WTC11 (cell line): ENCODE measurements around the gene LARGE1. TPM values are rescaled to one million over a fixed set of nuclear protein-coding genes. Genes with fewer than 3 reads are reported as not detected.

Experiments
- ATAC-seq: fragments of 200-7000 bp; cut with Tn5 transposase; 2 replicates; pipeline ENCODE4 v1.10.0; 2021; ENCODE audit warnings: mild to moderate bottlenecking, moderate library complexity
- CTCF ChIA-PET: fragments of 300-600 bp; sonication (Branson Sonifier 250); formaldehyde crosslinking; loops from one replicate; lab custom pipeline; 2021; ENCODE audit warnings: antibody characterized with exemption; lab: Charles Lee
- POLR2A ChIA-PET: fragments of 350-600 bp; sonication (Branson Sonifier 250); formaldehyde crosslinking; loops from one replicate; lab custom pipeline; 2021; ENCODE audit warnings: antibody characterized with exemption; lab: Charles Lee
- DNase-seq: peaks from one replicate; pipeline ENCODE4 v3.0.0; 2021; ENCODE audit warnings: low spot score
- H3K27ac Mint-ChIP-seq: 2 replicates; pipeline ENCODE4 v1.8.0; 2021; ENCODE audit warnings: mixed read lengths
- H3K27me3 Mint-ChIP-seq: 2 replicates; pipeline ENCODE4 v1.8.0; 2021; ENCODE audit warnings: low read depth, mild to moderate bottlenecking, moderate library complexity, mixed read lengths
- H3K36me3 Mint-ChIP-seq: 2 replicates; pipeline ENCODE4 v1.8.0; 2021; ENCODE audit warnings: mixed read lengths
- H3K4me1 Mint-ChIP-seq: 2 replicates; pipeline ENCODE4 v1.8.0; 2022; ENCODE audit warnings: mixed read lengths
- H3K4me3 Mint-ChIP-seq: 2 replicates; pipeline ENCODE4 v1.8.0; 2021; ENCODE audit warnings: mild to moderate bottlenecking, moderate library complexity, mixed read lengths
- H3K9me3 Mint-ChIP-seq: 2 replicates; pipeline ENCODE4 v1.8.0; 2021; ENCODE audit warnings: mixed read lengths
- AR ChIP-seq: fragments of 250-450 bp; sonication (Bioruptor Pico); IDR thresholded peaks from 2 replicates; pipeline ENCODE4 v1.9.0; 2021; ENCODE audit warnings: mild to moderate bottlenecking
- ELF4 ChIP-seq: sonication (generic); formaldehyde crosslinking; IDR thresholded peaks from 2 replicates; pipeline ENCODE4 v1.8.1; 2022; ENCODE audit warnings: low read depth, mild to moderate bottlenecking, moderate library complexity, missing genetic modification reagents
- ETV6 ChIP-seq: sonication (generic); formaldehyde crosslinking; IDR thresholded peaks from 2 replicates; pipeline ENCODE4 v1.8.1; 2022; ENCODE audit warnings: mild to moderate bottlenecking, missing genetic modification reagents
- FOXJ3 ChIP-seq: sonication (generic); formaldehyde crosslinking; IDR thresholded peaks from 2 replicates; pipeline ENCODE4 v1.9.0; 2021; ENCODE audit warnings: missing genetic modification reagents, mild to moderate bottlenecking, borderline replicate concordance
- GRHL2 ChIP-seq: fragments of 250-450 bp; sonication (Bioruptor Pico); IDR thresholded peaks from 2 replicates; pipeline ENCODE4 v1.8.0; 2022; ENCODE audit warnings: mild to moderate bottlenecking, moderate library complexity; ENCODE audit not compliant: insufficient replicate concordance, severe bottlenecking
- GTF2I ChIP-seq: fragments of 250-450 bp; sonication (Bioruptor Pico); conservative IDR thresholded peaks from 2 replicates; pipeline ENCODE4 v1.4.0; 2021; ENCODE audit warnings: mild to moderate bottlenecking
- JAZF1 ChIP-seq: fragments of 250-450 bp; sonication (Bioruptor Pico); IDR thresholded peaks from 2 replicates; pipeline ENCODE4 v1.9.0; 2021; ENCODE audit warnings: moderate library complexity, mild to moderate bottlenecking, inconsistent platforms
- NFATC4 ChIP-seq: fragments of 250-450 bp; sonication (Bioruptor Pico); IDR thresholded peaks from 2 replicates; pipeline ENCODE4 v1.9.0; 2021; ENCODE audit warnings: mild to moderate bottlenecking
- NFE2L1 ChIP-seq: sonication (generic); formaldehyde crosslinking; IDR thresholded peaks from 2 replicates; pipeline ENCODE4 v1.8.1; 2023; ENCODE audit warnings: missing genetic modification reagents
- RELA ChIP-seq: sonication (generic); formaldehyde crosslinking; IDR thresholded peaks from 2 replicates; pipeline ENCODE4 v1.8.1; 2022; ENCODE audit warnings: missing genetic modification reagents, mild to moderate bottlenecking, borderline replicate concordance
- SMAD3 ChIP-seq: sonication (generic); formaldehyde crosslinking; IDR thresholded peaks from 2 replicates; pipeline ENCODE4 v1.8.0; 2022; ENCODE audit warnings: missing genetic modification reagents, mild to moderate bottlenecking, borderline replicate concordance
- TEAD4 ChIP-seq: sonication (generic); formaldehyde crosslinking; IDR thresholded peaks from 2 replicates; pipeline ENCODE4 v1.8.0; 2022; ENCODE audit warnings: mild to moderate bottlenecking, missing genetic modification reagents
- ZNF138 ChIP-seq: sonication (generic); formaldehyde crosslinking; conservative IDR thresholded peaks from 2 replicates; pipeline ENCODE4 v1.8.1; 2022; ENCODE audit warnings: mild to moderate bottlenecking, moderate library complexity, missing genetic modification reagents
- ZNF232 ChIP-seq: sonication (generic); formaldehyde crosslinking; IDR thresholded peaks from 2 replicates; pipeline ENCODE4 v1.8.0; 2022; ENCODE audit warnings: mild to moderate bottlenecking, missing genetic modification reagents
- ZNF416 ChIP-seq: fragments of 250-450 bp; sonication (Bioruptor Pico); IDR thresholded peaks from 2 replicates; pipeline ENCODE4 v1.9.0; 2021; ENCODE audit warnings: mild to moderate bottlenecking, inconsistent platforms
- total RNA-seq: library from RNA; stranded (reverse); gene quantifications from 3 replicates; pipeline ENCODE4 v1.2.3, GENCODE V29; 2021
- TF ChIP-seq, protein P1 (sequence below): sonication (generic); formaldehyde crosslinking; IDR thresholded peaks from 2 replicates; pipeline ENCODE4 v1.8.1; 2023; ENCODE audit warnings: mild to moderate bottlenecking, missing genetic modification reagents
- TF ChIP-seq, protein P2 (sequence below): sonication (generic); formaldehyde crosslinking; IDR thresholded peaks from 2 replicates; pipeline ENCODE4 v1.8.0; 2023; ENCODE audit warnings: mild to moderate bottlenecking, missing genetic modification reagents
- TF ChIP-seq, protein P3 (sequence below): sonication (generic); formaldehyde crosslinking; IDR thresholded peaks from 2 replicates; pipeline ENCODE4 v1.8.1; 2022; ENCODE audit warnings: mild to moderate bottlenecking, missing genetic modification reagents, moderate library complexity, borderline replicate concordance
- TF ChIP-seq, protein P4 (sequence below): fragments of 200-600 bp; IDR thresholded peaks from 2 replicates; pipeline ENCODE4 v1.8.0; 2022; ENCODE audit warnings: antibody characterized with exemption

LARGE1 gene
- total RNA-seq, 1 experiment from 2014 or later, result 72.6 TPM

DNA sequence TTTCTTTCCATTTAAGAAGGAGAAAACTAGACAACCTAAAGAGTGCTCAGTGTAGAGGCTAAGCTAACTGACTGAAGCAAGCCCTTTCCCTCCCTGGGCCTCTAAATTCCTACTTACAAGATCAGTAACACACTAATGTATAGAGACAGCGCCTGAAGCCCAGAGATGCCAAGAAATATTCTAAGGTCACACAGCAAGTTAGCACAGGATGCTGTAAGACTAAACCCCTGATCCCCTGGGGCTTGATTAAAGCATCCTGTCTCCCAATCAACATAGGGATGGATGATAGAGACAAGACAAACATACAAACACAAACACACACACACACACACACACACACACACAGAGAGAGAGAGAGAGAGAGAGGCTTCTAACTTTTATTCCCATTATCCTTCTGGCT, 5.6 kb downstream of the LARGE1 start:
- ChIA-PET CTCF (interaction anchor here (1.4 kb wide), 1 partner anchor 17 kb away, joined by 3 read pairs; no protein-coding TSS in a partner anchor), POLR2A (no interaction called here)
- peaks cover 10% of the 10 kb centered on the region for H3K36me3 Mint-ChIP-seq
- DNase-seq (no peak), ATAC-seq (no peak)
- no peaks in the 10 kb centered on the region for H3K9me3 Mint-ChIP-seq
- peak overlapping the region; percentile 31 for H3K4me3 Mint-ChIP-seq
- H3K27me3 Mint-ChIP-seq, result peaks cover 8% of the 10 kb centered on the region
- TF ChIP-seq GTF2I (CRISPR knock-in tag) (peak; percentile 53; the same call in 1 of the 2 replicates), JAZF1 (CRISPR knock-in tag) (no peak), AR (no peak), ETV6 (CRISPR knock-in tag) (no peak)
- H3K27ac Mint-ChIP-seq, result no peak overlapping the region
- H3K4me1 Mint-ChIP-seq, result peaks cover 92% of the 10 kb centered on the region

DNA sequence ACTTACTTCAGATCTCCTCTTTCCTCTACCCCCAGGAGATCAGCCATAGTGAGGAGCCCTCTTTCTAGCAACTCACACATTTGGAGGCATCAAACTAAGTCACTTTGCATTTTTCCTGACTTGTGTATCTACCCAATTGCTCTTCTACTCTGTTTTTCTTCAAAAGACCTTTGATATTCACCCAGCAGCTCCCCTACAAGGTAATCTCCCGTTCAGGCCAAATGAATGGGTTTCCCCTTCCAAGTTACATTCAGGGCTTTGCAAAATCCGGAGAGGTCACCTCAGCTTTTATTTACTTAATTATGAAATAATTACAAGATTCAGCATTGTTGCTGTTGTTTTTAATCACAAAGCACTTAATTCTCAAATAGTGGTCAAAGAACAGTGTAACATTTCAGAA, 6.1 kb downstream of the LARGE1 start:
- peaks cover 13% of the 10 kb centered on the region for H3K36me3 Mint-ChIP-seq
- peak overlapping the region; percentile 17 for H3K4me3 Mint-ChIP-seq
- peaks cover 94% of the 10 kb centered on the region for H3K4me1 Mint-ChIP-seq
- POLR2A ChIA-PET, result no interaction called here
- H3K9me3 Mint-ChIP-seq, result no peaks in the 10 kb centered on the region
- peak overlapping the region; percentile 61 for H3K27ac Mint-ChIP-seq
- TF ChIP-seq FOXJ3, result no peak
- TF ChIP-seq AR, result no peak
- TF ChIP-seq NFE2L1 (CRISPR knock-in tag), result no peak
- no peak for TF ChIP-seq ZNF416 (CRISPR knock-in tag)
- TF ChIP-seq, protein P1, sequence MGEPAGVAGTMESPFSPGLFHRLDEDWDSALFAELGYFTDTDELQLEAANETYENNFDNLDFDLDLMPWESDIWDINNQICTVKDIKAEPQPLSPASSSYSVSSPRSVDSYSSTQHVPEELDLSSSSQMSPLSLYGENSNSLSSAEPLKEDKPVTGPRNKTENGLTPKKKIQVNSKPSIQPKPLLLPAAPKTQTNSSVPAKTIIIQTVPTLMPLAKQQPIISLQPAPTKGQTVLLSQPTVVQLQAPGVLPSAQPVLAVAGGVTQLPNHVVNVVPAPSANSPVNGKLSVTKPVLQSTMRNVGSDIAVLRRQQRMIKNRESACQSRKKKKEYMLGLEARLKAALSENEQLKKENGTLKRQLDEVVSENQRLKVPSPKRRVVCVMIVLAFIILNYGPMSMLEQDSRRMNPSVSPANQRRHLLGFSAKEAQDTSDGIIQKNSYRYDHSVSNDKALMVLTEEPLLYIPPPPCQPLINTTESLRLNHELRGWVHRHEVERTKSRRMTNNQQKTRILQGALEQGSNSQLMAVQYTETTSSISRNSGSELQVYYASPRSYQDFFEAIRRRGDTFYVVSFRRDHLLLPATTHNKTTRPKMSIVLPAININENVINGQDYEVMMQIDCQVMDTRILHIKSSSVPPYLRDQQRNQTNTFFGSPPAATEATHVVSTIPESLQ (CRISPR knock-in tag), result no peak
- TF ChIP-seq ELF4 (CRISPR knock-in tag), result no peak
- no peak for TF ChIP-seq ZNF232
- no peak for TF ChIP-seq SMAD3 (CRISPR knock-in tag)
- TF ChIP-seq GRHL2 (CRISPR knock-in tag), result no peak
- no peak for TF ChIP-seq NFATC4 (CRISPR knock-in tag)
- TF ChIP-seq, protein P2, sequence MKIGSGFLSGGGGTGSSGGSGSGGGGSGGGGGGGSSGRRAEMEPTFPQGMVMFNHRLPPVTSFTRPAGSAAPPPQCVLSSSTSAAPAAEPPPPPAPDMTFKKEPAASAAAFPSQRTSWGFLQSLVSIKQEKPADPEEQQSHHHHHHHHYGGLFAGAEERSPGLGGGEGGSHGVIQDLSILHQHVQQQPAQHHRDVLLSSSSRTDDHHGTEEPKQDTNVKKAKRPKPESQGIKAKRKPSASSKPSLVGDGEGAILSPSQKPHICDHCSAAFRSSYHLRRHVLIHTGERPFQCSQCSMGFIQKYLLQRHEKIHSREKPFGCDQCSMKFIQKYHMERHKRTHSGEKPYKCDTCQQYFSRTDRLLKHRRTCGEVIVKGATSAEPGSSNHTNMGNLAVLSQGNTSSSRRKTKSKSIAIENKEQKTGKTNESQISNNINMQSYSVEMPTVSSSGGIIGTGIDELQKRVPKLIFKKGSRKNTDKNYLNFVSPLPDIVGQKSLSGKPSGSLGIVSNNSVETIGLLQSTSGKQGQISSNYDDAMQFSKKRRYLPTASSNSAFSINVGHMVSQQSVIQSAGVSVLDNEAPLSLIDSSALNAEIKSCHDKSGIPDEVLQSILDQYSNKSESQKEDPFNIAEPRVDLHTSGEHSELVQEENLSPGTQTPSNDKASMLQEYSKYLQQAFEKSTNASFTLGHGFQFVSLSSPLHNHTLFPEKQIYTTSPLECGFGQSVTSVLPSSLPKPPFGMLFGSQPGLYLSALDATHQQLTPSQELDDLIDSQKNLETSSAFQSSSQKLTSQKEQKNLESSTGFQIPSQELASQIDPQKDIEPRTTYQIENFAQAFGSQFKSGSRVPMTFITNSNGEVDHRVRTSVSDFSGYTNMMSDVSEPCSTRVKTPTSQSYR (CRISPR knock-in tag), result no peak
- TF ChIP-seq, protein P3, sequence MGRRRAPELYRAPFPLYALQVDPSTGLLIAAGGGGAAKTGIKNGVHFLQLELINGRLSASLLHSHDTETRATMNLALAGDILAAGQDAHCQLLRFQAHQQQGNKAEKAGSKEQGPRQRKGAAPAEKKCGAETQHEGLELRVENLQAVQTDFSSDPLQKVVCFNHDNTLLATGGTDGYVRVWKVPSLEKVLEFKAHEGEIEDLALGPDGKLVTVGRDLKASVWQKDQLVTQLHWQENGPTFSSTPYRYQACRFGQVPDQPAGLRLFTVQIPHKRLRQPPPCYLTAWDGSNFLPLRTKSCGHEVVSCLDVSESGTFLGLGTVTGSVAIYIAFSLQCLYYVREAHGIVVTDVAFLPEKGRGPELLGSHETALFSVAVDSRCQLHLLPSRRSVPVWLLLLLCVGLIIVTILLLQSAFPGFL (CRISPR knock-in tag), result no peak
- TF ChIP-seq, protein P4, sequence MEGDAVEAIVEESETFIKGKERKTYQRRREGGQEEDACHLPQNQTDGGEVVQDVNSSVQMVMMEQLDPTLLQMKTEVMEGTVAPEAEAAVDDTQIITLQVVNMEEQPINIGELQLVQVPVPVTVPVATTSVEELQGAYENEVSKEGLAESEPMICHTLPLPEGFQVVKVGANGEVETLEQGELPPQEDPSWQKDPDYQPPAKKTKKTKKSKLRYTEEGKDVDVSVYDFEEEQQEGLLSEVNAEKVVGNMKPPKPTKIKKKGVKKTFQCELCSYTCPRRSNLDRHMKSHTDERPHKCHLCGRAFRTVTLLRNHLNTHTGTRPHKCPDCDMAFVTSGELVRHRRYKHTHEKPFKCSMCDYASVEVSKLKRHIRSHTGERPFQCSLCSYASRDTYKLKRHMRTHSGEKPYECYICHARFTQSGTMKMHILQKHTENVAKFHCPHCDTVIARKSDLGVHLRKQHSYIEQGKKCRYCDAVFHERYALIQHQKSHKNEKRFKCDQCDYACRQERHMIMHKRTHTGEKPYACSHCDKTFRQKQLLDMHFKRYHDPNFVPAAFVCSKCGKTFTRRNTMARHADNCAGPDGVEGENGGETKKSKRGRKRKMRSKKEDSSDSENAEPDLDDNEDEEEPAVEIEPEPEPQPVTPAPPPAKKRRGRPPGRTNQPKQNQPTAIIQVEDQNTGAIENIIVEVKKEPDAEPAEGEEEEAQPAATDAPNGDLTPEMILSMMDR, result no peak
- no peak for TF ChIP-seq TEAD4 (CRISPR knock-in tag)
- no peak for TF ChIP-seq ZNF138 (CRISPR knock-in tag)
- TF ChIP-seq RELA (CRISPR knock-in tag), result no peak
- peaks cover 5% of the 10 kb centered on the region for H3K27me3 Mint-ChIP-seq
- no peak for DNase-seq
- CTCF ChIA-PET, result interaction anchor here (1.4 kb wide), 1 partner anchor 17 kb away, joined by 3 read pairs; no protein-coding TSS in a partner anchor
- peak; percentile 34 for ATAC-seq
